HL-60 (cell line): ENCODE data around the gene KIAA0825.

Experiments
- CTCF ChIP-seq: IDR thresholded peaks from one replicate; pipeline ENCODE4 v1.5.1; 2011; ENCODE audit warnings: low read length, control low read depth, inconsistent platforms; ENCODE audit not compliant: insufficient read depth
- GABPA ChIP-seq: IDR thresholded peaks from 2 replicates; pipeline ENCODE4 v1.6.1; 2012; ENCODE audit warnings: low read depth
- POLR2AphosphoS5 ChIP-seq: IDR thresholded peaks from 2 replicates; pipeline ENCODE4 v1.6.1; 2012; ENCODE audit warnings: low read depth
- SPI1 ChIP-seq: IDR thresholded peaks from 2 replicates; pipeline ENCODE4 v1.6.1; 2012; ENCODE audit warnings: low read depth, mild to moderate bottlenecking, borderline replicate concordance

- TF ChIP-seq CTCF (no peak), GABPA (no peak), SPI1 (no peak), POLR2AphosphoS5 (no peak)
These were observed 464.5 kb downstream of the KIAA0825 start for GRCh38 chr5:94153736-94154450.
